Lower lobe of right lung (tissue), 2 donors: ENCODE measurements around the gene GPATCH2L. TPM values are rescaled to one million over a fixed set of nuclear protein-coding genes. Genes with fewer than 3 reads are reported as not detected.

Experiments
- ATAC-seq, 2 donors: fragments of 200-7000 bp; cut with Tn5 transposase; one replicate each; pipeline ENCODE4 v1.9.1; 2020 to 2022; ENCODE audit warnings: mild to moderate bottlenecking in 2 of 2, moderate library complexity in 2 of 2
- DNase-seq: peaks from one replicate; pipeline ENCODE4 v3.0.0-alpha.2; 2020
- H3K27ac ChIP-seq: fragments of 200-600 bp; one replicate; pipeline ENCODE4 v1.8.0; 2022
- H3K27me3 ChIP-seq: fragments of 200-600 bp; one replicate; pipeline ENCODE4 v1.8.0; 2022; ENCODE audit warnings: low read depth
- H3K36me3 ChIP-seq: fragments of 200-600 bp; one replicate; pipeline ENCODE4 v1.8.0; 2022; ENCODE audit warnings: mild to moderate bottlenecking
- H3K4me1 ChIP-seq: fragments of 200-600 bp; one replicate; pipeline ENCODE4 v1.8.0; 2022
- H3K4me3 ChIP-seq: fragments of 200-600 bp; one replicate; pipeline ENCODE4 v1.8.0; 2022; ENCODE audit warnings: mild to moderate bottlenecking
- H3K9me3 ChIP-seq: fragments of 200-600 bp; one replicate; pipeline ENCODE4 v1.8.0; 2022
- CTCF ChIP-seq: fragments of 200-600 bp; IDR thresholded peaks from one replicate; pipeline ENCODE4 v1.8.0; 2022; ENCODE audit warnings: antibody characterized with exemption, mild to moderate bottlenecking
- intact Hi-C: fragments of 100-400 bp; cut with DNase I; formaldehyde crosslinking; loops from one replicate; pipeline ENCODE4 v1.11.0; 2022
- total RNA-seq: library from RNA; stranded (reverse); fragmentation: NEBNext Ultra II Directional; extraction: Animal tissue kit (Norgen Biotek cat#: 25700); gene quantifications from one replicate; pipeline ENCODE4 v1.2.1, GENCODE V29; 2021
- donor health status: DM: no; HTN: yes; CAD: no; lungs with severe emphysema.

GPATCH2L gene
- total RNA-seq, 1 donor from 2014 or later = 50.5 TPM

DNA sequence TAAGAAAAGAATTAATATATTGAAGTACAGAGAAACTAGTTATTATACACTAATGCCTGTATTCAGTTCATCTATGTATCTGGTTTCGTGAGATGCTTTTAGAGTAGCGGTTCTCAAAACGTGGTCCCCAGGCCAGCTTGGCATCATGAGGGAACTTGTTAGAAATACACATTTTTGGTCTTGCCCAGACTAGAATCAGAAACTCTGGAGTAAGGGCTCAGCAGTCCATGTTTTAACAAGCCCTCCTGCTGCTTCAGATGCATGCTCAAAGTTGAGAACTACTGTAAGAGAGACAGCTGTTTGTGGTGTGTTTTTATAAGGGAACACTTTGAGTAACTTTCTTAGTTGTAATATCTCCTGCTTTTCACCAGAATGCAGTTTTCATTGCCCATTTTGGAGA is 18.1 kb downstream of the GPATCH2L start:
- Histone ChIP-seq H3K27me3 (no peaks in the 10 kb centered on the region), H3K4me3 (no peak overlapping the region), H3K36me3 (peaks cover 74% of the 10 kb centered on the region), H3K27ac (no peak overlapping the region), H3K9me3 (no peaks in the 10 kb centered on the region), H3K4me1 (no peaks in the 10 kb centered on the region)
- intact Hi-C loops = no loop called here
- no peak for ATAC-seq
- no peak for TF ChIP-seq CTCF
- no peak for DNase-seq

- ATAC-seq (no peak), DNase-seq (no peak)
- no peak for TF ChIP-seq CTCF
- H3K27ac ChIP-seq = no peak overlapping the region
- no peak overlapping the region for H3K4me3 ChIP-seq
- intact Hi-C loops = no loop called here
- no peaks in the 10 kb centered on the region for H3K4me1 ChIP-seq
- H3K9me3 ChIP-seq = no peaks in the 10 kb centered on the region
- H3K27me3 ChIP-seq = no peaks in the 10 kb centered on the region
- H3K36me3 ChIP-seq = peaks cover 89% of the 10 kb centered on the region
These were observed 23.3 kb downstream of the GPATCH2L start for GRCh38 chr14:76174982-76175381.

- Histone ChIP-seq H3K9me3 (no peaks in the 10 kb centered on the region), H3K27me3 (no peaks in the 10 kb centered on the region), H3K4me1 (no peaks in the 10 kb centered on the region), H3K36me3 (peaks cover 92% of the 10 kb centered on the region), H3K27ac (no peak overlapping the region), H3K4me3 (no peak overlapping the region)
- intact Hi-C loops = no loop called here
- DNase-seq (no peak), ATAC-seq (no peak)
- TF ChIP-seq CTCF = no peak
These were observed 24.2 kb downstream of the GPATCH2L start for GRCh38 chr14:76175942-76176341.

DNA sequence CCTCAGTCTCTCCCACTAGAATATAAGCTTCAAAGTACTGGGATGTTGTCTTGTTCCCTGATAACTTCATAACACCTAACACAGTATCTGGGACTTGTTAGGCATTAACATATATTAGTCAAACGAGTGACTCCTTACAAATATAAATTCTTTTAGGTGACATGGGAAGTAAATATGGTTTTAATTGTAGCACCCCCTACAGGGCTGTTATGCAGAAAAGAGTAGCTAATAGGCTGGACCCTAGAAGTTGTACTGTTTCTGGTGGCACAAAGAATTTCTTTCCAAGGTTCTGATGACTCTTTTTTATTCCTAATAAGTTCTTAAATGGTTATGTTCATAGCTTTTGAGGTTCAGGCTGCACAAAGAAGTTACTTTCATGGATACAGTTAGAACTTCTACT is 29.8 kb downstream of the GPATCH2L start:
- Histone ChIP-seq H3K27ac (no peak overlapping the region), H3K27me3 (no peaks in the 10 kb centered on the region), H3K4me3 (no peak overlapping the region), H3K9me3 (no peaks in the 10 kb centered on the region), H3K4me1 (no peaks in the 10 kb centered on the region), H3K36me3 (peaks cover 93% of the 10 kb centered on the region)
- peak; percentile 11 for TF ChIP-seq CTCF
- ATAC-seq = no peak
- intact Hi-C loops = no loop called here
- no peak for DNase-seq

GRCh38 chr14:76186308-76187027 is 34.7 kb downstream of the GPATCH2L start:
- no peaks in the 10 kb centered on the region for H3K9me3 ChIP-seq
- no peaks in the 10 kb centered on the region for H3K27me3 ChIP-seq
- intact Hi-C loops = no loop called here
- H3K27ac ChIP-seq = no peak overlapping the region
- ATAC-seq = no peak
- H3K4me3 ChIP-seq = no peak overlapping the region
- H3K36me3 ChIP-seq = peaks cover 62% of the 10 kb centered on the region
- no peak for TF ChIP-seq CTCF
- H3K4me1 ChIP-seq = no peaks in the 10 kb centered on the region
- no peak for DNase-seq
